GM21515 (cell line): ENCODE results near the gene PSMD7.
"Not testable (repeated sequence)": the region's sequence is repeated elsewhere in the genome, so short reads cannot be mapped to it uniquely, and the experiment has no call there.

Experiments
- ATAC-seq: cut with Tn5 transposase; IDR thresholded peaks from one replicate; pipeline ENCODE4 v1.9.1; 2021; ENCODE audit not compliant: unreplicated experiment

The PSMD7 gene

DNA sequence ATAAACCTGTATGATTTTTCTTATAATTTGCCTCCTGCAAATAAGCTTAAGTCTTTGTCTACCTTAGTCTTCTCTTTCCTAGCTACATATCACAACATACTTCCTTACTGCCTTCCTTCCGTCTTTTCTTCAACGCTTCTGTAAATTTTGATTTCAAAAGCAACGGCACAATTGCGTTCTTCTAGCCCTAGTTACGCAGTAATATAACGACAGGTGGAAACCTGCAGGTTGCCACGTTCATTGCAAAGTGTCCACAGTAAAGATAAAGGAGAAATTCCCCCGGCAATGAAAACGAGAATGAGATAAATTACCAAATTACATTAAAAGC, 546 bp upstream of the PSMD7 start:
- ATAC-seq = peak; percentile 6

DNA sequence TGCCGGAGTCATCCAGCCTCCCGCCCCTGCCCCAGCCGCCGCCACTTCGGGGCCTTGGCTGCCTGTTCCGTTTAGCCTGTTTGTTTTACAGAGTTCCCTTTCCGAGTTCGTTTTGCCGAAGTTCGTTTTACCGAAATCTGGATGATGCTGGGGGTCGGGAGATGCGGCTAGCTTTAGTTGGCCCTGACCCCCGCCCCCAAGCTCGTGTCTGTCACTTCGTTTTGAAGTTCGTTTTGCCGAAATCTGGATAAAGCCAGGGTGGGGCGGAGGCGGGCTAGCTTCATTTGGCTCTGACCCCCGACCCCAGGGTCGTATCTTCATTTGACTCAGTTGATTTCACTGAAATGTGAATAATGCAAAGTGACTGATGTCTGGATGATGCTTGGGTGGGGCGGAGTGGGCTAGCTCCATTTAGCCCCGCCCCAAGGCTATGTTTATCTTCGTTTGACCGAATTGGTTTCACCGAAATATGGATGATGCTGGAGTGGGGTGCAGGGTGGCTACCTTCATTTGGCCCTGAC, 591 bp downstream of the PSMD7 start:
- ATAC-seq = peak; percentile 32

DNA sequence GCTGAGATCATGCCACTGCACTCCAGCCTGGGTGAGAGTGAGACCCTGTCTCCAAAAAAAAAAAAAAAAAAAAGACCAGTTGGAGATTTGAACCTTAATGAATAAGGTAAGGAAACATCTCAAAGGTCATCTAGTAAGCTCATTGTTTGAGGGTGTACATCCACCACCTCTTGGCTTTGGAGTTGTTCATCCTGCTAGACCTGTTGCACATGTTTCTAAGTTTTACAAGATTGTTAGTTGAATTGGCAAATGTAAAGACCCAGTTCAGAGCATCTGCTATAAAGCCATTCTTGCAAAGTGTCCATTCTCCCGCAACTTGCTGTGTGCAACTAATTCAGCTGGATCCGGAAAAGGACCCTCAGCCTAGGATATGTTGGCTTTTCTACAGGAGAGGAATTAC, 1.5 kb downstream of the PSMD7 start:
- ATAC-seq = no peak

DNA sequence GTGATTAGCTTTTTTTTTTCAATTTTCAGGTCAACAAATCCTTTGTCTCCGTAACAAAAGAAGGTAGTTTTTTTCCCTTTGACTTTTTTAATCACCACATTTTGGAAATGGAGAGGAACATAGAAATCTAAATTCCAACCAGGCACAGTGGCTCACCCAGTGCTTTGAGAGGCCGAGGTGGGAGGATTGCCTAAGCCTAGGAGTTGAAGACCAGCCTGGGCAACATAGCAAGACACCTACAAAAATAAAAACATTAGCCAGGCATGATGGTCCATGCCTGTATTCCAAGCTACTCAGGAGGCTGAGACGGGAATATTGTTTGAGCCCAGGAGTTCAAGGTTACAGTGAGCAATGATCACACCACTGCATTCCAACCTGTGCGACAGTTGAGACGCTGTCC, 5.7 kb downstream of the PSMD7 start:
- ATAC-seq = no peak

DNA sequence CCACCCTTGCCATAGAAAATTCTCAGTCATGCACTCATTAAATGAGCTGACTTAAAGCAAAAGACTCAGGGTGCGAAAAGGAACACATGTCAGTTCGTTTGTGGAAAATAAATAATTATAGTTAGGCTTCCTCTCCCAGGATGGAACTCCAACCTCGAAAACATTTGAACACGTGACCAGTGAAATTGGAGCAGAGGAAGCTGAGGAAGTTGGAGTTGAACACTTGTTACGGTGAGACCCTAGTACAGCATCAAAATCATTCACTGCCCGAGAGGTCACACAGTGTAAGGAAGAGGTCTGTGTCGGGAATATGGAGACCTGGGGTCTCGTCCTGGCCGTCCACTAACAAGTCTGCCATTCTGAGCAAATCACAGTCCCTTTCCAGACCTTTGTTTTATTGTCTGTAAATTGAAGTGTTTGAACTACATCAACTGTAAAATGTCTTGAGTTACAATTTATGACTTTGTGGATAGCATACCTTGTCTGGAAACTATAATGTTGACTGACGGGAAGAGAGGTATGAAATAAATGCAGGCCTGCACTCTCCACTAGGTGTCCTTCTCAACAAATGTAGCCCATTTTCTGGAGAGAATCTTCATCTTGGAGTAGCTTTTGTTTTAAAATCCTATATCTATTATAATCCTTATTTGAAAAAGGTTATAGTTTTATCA, 7.7 kb downstream of the PSMD7 start:
- ATAC-seq = no peak

DNA sequence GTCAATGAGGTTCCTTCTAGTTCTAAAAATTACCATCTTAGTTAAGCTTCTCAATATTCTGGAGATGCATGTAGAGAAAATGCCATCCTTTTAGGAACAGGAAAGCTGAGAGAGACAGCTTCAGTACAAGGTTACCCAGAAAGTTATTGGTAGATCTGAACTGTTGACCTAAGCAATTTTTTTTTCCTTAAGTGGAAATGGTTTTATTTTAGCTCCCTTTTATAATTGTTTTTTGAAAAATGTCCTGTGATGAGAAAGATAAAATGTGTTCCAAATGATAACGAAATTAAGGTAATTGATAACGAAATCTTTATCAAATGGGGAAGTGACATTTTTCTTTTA, 8.2 kb downstream of the PSMD7 start:
- ATAC-seq = no peak

DNA sequence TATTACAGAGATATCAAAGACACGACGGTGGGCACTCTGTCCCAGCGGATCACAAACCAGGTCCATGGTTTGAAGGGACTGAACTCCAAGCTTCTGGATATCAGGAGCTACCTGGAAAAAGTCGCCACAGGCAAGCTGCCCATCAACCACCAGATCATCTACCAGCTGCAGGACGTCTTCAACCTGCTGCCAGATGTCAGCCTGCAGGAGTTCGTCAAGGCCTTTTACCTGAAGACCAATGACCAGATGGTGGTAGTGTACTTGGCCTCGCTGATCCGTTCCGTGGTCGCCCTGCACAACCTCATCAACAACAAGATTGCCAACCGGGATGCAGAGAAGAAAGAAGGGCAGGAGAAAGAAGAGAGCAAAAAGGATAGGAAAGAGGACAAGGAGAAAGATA, 8.7 kb downstream of the PSMD7 start:
- no peak for ATAC-seq

DNA sequence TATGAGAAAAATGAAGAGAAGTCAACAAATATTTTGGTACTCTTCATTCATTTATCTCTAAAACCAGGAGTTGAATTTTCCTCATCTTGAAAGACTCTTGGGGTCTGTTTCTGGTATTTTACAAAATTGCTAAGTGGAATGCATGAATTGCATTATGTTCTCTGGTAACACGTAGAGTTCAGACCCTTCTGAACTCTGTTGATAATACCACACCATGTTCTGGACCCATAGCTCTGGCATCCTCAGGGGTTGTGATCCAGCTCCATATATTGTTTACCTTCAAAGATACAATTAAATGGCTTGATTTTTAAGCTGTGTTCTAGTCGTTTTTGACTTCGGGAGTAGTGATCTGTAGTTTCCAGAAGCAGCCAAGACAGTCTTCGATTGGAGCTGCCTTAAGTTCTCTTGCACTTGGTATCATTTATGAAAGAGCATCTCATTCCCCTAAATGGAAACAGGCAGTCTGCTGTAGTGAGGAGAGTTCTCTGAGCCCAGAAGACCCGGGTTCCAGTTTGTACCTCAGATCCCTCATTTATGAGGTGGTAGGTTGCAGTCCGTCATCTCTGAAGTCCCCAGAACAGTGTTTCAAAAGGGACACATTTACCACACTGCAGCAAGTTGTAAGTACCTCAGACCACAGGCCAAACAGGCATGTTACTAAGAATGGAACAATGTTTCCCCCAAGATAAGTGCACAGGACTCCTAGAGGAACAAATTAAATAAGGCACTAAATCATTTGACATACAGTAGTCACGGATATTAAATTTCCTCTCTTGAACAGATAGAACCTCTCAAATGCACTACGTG, 9.6 kb downstream of the PSMD7 start:
- ATAC-seq = no peak

DNA sequence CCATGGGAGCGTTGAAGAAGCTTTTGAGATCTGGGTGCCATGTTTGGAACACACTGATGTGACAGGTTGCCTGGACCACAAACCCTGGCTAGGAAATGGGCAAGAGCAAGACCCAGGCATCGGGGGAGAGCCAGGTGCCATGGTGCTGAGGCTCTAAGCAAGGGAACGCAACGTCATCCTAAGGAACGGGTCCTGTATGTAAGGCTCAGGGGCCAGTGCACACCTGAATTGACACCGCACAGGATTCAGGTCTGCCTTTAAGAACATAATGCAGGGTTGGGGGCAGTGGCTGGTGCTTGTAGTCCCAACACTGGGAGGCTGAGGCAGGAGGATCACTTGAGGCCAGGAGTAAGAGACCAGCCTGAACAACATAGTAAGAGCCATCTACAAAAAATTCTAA, 10.8 kb downstream of the PSMD7 start:
- ATAC-seq = no peak

DNA sequence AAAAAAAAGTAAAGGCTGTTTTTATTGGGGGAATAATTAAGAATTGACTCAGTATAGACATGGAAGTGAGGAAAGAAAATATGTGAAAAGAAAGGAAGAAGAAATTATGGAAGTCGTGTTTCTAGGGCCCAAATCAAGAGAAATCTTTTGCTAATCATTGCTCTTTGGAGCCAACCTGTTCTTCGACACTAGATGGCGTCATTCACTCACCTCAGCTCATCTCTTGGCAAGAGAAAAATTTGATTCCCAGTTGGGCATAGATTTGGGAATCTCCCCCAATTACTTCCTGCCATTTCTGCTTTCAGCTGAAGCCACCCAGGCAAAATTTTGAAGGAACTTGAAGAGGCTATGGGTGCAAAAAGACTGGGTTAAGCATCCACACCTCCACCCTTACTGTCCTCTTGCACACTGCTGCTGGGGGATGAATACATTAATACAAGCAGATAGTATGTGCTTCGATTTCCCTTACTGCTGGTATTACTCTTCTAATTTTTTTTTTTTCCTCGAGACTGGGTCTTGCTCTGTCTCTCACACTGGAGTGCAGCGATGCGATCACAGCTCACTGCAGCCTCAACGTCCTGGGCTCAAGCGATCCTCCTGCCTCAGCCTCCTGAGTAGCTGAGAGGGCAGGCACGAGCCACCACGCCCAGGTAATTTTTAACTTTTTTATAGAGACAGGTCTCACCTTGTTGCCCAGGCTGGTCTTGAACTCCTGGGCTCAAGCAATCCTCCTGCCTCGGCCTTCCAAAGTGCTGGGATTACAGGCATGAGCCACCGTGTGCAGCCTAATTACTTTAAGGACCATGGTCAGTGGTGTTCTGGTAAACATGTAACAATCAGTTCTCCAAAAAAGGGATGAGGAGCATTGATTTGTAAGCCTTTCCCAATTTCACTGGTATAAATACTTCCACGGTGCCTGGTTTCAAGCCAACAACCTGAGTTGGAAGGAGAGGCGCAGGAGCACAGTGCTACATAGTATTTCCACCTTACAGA, 13.5 kb downstream of the PSMD7 start:
- no peak for ATAC-seq

DNA sequence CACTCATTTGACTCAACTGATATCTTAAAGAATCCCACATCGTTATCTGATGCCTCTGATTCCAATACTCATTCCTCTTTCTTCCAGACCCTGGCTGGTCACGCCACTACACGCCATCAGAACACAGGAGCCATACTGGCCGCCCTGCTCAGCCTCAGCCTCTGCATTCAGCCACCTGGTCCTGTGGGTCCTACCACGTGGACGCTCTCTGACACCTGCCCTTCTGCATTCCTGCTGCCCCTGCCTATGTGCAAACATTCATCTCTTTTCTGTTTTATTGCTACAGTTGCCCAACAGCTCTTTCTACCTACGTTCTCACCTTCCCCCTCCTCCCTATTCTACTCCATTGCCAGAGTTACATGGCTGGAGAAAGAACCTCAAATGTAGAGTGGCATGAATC, 18.4 kb downstream of the PSMD7 start:
- no peak for ATAC-seq

DNA sequence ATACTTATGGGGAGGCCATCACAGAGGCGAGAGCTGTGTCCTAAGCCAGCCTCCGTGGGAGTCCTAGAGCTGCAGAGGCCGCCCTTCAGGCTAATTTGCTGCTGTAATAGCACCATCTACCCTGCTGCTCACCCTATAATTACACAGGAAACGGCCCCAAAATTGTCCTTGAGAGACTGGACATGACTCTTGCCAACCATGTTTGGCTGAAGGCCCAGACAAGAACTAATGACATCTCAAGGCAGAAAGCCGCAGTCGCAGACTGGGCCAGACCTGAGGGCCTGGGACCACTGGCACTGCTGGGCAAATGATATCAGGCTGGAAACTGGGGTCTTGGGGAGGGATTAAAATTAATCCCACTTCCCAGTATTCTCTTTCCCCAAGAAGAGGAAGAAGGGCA, 24.1 kb downstream of the PSMD7 start:
- ATAC-seq = no peak

DNA sequence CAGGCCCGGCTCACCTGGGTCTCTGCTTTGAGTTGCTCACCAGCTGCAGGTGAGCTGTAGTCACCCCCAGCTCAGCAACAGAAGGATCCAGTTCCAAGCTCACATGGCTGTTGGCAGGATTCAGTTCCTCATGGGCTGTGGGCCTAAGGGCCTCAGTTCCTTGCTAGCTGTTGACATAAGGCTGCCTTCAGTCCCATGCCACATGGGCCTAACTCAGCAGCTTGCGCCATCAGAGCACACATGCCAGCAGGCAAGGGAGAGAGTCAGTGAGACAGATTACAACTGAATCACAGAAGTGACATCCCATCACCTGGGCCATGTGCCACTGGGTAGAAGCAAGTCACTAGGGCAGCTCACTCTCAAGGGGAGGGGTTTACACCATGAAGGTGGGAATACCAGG, 24.7 kb downstream of the PSMD7 start:
- no peak for ATAC-seq

DNA sequence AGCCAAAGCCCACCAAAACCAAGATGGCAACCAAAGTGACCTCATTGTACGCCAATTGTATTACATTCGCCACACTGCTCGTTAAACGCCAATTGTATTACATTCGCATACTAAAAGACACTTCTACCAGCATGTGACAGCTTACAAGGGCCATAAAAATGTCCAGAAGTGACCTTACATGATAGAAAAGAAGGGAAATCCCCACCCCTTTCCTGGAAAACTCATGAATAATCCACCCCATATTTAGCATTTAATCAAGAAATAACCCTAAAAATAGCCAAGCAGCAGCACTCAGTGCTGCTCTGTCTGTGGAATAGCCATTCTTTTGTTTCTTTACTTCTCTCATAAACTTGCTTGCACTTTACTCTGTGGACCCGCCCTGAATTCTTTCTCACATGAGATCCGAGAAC, 25.7 kb downstream of the PSMD7 start:
- no peak for ATAC-seq

DNA sequence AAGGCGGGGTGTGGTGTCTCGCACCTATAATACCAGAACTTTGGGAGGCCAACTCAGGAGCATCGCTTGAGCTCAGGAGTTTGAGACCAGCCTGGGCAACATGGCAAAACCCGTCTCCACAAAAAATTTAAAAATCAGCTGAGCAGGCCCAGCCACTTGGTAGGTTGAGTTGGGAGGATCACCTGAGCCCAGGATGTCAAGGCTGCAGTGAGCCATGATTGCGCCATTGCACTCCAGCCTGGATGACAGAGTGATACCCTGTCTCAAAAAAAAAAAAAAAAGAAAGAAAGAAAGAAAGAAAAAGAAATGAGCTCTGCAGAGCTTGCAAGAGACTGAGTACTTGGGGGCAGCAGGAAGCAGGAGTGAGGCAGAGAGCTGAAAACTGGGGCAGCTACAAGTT, 28.2 kb downstream of the PSMD7 start:
- not testable (repeated sequence) for ATAC-seq

DNA sequence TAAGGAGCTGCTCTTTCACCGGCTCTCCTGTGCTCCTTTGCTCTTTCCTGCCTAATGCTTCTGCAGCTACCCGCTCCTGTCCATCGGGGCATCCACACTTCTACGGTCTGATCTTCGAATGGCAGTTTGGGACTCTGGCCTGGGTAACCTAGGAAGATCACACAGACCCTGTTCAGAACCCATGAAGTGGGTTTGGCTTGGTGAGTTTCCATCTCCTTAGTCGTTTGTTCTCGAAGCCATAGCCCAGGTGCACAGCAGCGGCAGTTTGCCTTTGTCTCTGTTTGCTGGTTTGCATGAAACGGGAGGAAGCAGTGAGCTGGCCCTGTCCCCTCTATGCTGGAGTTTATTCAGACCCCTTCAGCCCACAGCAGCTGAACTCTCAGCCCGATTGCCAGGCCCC, 29.0 kb downstream of the PSMD7 start:
- ATAC-seq = no peak

DNA sequence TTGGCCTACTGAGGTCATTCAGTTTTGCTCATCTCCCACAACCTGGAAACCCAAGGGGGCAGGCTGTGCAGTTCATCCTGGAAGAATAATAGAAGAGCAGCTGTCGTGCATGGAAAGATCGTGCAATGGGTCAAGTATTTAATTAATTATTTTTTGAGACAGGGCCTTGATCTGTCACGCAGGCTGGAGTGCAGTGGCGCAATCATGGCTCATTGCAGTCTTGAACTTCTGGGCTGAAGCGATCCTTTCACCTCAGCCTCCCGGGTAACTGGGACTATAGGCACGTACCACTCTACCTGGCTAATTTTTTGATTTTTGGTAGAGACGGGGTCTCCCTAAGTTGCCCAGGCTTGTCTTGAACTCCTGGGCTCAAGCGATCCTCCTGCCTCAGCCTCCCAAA, 31.7 kb downstream of the PSMD7 start:
- not testable (repeated sequence) for ATAC-seq

DNA sequence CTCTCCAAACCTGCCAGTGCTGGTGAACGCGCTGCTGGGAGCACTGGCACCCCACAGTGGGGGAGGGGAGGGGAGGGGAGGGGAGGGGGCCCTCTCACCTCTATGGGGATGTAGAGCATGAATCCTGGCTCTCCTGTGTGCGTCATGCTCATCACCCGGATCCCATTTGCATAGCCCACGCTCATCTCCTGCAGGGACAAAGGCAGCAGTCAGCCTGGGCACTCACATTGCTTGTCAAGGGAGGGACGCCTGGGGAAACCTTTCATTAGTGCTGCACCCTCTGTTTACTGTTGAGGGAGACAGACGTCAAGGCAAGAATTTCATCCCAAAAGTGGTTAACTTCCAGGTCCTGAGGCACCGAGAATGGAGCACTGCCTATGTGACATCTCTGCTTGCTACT, 35.9 kb downstream of the PSMD7 start:
- not testable (repeated sequence) for ATAC-seq

DNA sequence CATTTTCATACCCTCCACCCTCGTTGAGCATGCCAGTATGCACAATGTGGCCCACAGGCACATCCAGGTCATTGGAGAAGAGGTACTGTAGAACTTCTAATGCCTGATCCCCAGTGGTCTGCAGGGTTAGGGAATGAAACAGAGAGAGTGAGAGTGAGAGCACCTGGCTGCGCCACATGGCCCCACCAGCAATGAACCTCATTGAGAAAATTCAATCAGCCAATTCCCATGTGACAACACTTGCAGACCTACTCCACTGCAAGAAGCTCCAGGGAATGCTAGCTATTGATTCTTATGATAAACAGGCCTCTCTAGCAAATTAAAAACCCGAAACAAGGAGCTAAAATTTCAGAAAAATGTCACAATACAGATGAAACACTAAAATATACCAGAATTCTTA, 40.9 kb downstream of the PSMD7 start:
- not testable (repeated sequence) for ATAC-seq

DNA sequence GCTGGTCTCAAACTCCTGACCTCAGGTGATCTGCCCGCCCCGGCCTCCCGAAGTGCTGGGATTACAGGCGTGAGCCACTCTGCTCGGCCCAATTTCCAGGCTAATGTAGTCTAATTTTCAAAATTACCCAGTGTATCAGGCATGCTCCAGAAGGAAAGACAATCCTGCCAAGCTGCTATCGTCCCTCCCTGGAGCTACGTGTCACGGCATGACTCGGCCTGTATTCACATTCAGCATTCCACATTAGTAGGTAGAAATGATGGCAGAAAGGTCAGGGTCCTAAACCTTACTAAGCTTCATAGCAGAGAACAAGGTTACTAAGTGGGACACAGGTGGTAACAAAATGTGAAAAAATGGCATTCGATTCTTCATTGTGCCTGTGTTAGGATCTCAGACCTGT, 42.6 kb downstream of the PSMD7 start:
- not testable (repeated sequence) for ATAC-seq

DNA sequence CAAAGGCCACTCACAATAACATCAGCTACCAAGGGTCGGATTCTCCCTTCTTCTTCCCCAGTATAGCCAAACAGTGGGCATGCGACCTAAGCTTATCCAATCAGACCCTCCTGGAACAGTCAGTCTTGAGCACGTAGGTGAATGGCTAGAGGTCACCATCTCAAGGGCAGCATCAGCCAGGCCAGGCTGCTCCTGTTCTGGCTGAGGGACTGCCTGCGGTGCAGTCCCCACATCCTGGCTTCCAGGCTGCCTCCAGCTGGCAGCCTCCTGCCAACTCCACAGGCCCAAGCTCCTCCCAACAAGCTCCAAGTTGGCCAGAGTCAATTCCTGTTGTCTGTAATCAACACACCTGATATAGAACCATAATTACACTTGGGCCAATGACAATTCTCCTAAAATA, 56.4 kb downstream of the PSMD7 start:
- ATAC-seq = not testable (repeated sequence)
